GM20431 (cell line): ENCODE data around the gene ICAM1.
"Not testable (repeated sequence)": the region's sequence is repeated elsewhere in the genome, so short reads cannot be mapped to it uniquely, and the experiment has no call there.

Source experiments
- in situ Hi-C: fragments of 300-500 bp; cut with MseI, MboI; formaldehyde crosslinking; loops from one replicate; pipeline ENCODE4 v1.15.0; 2020; ENCODE audit warnings: low sequenced_read_pairs; ENCODE audit not compliant: unreplicated experiment

Gene ICAM1

GRCh38 chr19:10270616-10271394 lies at the start of gene ICAM1:
ICAM1 (plus strand) TSS chr19:10271120; CDS start chr19:10271160, 40 bp downstream.
- in situ Hi-C loops: loop anchor here (5.0 kb wide), 1 partner anchor 111 kb away; the partner anchor contains the start of gene TYK2

- in situ Hi-C loops: no loop called here
These were observed 48.6 kb upstream of the ICAM1 start for GRCh38 chr19:10222201-10222890.

GRCh38 chr19:10223488-10224213 lies 47.3 kb upstream of the ICAM1 start:
- in situ Hi-C loops: no loop called here

GRCh38 chr19:10224337-10224736 lies 46.6 kb upstream of the ICAM1 start:
- in situ Hi-C loops: no loop called here

GRCh38 chr19:10226021-10226375 lies 44.9 kb upstream of the ICAM1 start:
- in situ Hi-C loops: no loop called here

- in situ Hi-C loops: no loop called here
These were observed 44.4 kb upstream of the ICAM1 start for GRCh38 chr19:10226376-10227025.

GRCh38 chr19:10227026-10227971 lies 43.6 kb upstream of the ICAM1 start:
- in situ Hi-C loops: no loop called here

GRCh38 chr19:10228393-10228792 lies 42.5 kb upstream of the ICAM1 start:
- in situ Hi-C loops: no loop called here

- in situ Hi-C loops: no loop called here
These were observed 42.0 kb upstream of the ICAM1 start for GRCh38 chr19:10228920-10229319.

GRCh38 chr19:10230173-10230860 lies 40.6 kb upstream of the ICAM1 start:
- in situ Hi-C loops: no loop called here

GRCh38 chr19:10230861-10231611 lies 39.9 kb upstream of the ICAM1 start, which contains the start of gene S1PR2:
S1PR2 (minus strand) TSS chr19:10231331; CDS start chr19:10224905, 6,426 bp downstream.
- in situ Hi-C loops: no loop called here

- in situ Hi-C loops: no loop called here
These were observed 39.2 kb upstream of the ICAM1 start for GRCh38 chr19:10231612-10232228.

GRCh38 chr19:10233946-10234345 lies 37.0 kb upstream of the ICAM1 start:
- in situ Hi-C loops: no loop called here

- in situ Hi-C loops: no loop called here
These were observed 35.9 kb upstream of the ICAM1 start for GRCh38 chr19:10235003-10235402.

GRCh38 chr19:10235409-10235808 lies 35.5 kb upstream of the ICAM1 start:
- in situ Hi-C loops: not testable (repeated sequence)

GRCh38 chr19:10237702-10238101 lies 33.2 kb upstream of the ICAM1 start:
- in situ Hi-C loops: no loop called here

- in situ Hi-C loops: no loop called here
These were observed 32.6 kb upstream of the ICAM1 start for GRCh38 chr19:10238172-10238783.
